VCaP (cell line): ENCODE data around the gene BBX.

ENCODE experiments used
- H3K27ac ChIP-seq: fragments of 450-650 bp; 2 replicates; pipeline ENCODE4 v1.5.1; 2017
- CTCF ChIP-seq: fragments of 450-650 bp; conservative IDR thresholded peaks from 2 replicates; pipeline ENCODE4 v1.5.1; 2017; ENCODE audit warnings: mild to moderate bottlenecking, moderate library complexity

The BBX gene

GRCh38 chr3:107817076-107817475, 294.3 kb downstream of the BBX start:
- no peak for TF ChIP-seq CTCF

GRCh38 chr3:107818025-107818424, 295.3 kb downstream of the BBX start:
- TF ChIP-seq CTCF = no peak
- H3K27ac ChIP-seq = no peak overlapping the region

More at GRCh38 chr3:107817076-107817475, 294.3 kb downstream of the BBX start:
- H3K27ac ChIP-seq = no peak overlapping the region

- no peak overlapping the region for H3K27ac ChIP-seq
- no peak for TF ChIP-seq CTCF
Observed at GRCh38 chr3:107819656-107820055, 296.9 kb downstream of the BBX start.

GRCh38 chr3:107822308-107822707, 299.5 kb downstream of the BBX start:
- no peak for TF ChIP-seq CTCF
- H3K27ac ChIP-seq = peak overlapping the region; percentile 85; the same call in 1 of the 2 replicates

- peak overlapping the region; percentile 85 for H3K27ac ChIP-seq
- no peak for TF ChIP-seq CTCF
Observed at GRCh38 chr3:107824822-107825371, 302.1 kb downstream of the BBX start.

- peak overlapping the region; percentile 85 for H3K27ac ChIP-seq
- no peak for TF ChIP-seq CTCF
Observed at GRCh38 chr3:107825556-107825955, 302.8 kb downstream of the BBX start.

GRCh38 chr3:107826727-107827126, 304.0 kb downstream of the BBX start:
- no peak overlapping the region for H3K27ac ChIP-seq
- TF ChIP-seq CTCF = no peak
